GM23338 (cell line): ENCODE results near the gene TEX9. TPM values are rescaled to one million over a fixed set of nuclear protein-coding genes. Genes with fewer than 3 reads are reported as not detected.

ENCODE experiments used
- ATAC-seq: fragments of 200-7000 bp; cut with Tn5 transposase; 3 replicates; pipeline ENCODE4 v1.9.1; 2020
- DNase-seq: peaks from one replicate; pipeline ENCODE4 v3.0.0-alpha.2; 2015; ENCODE audit warnings: low spot score
- H2AFZ ChIP-seq: fragments of 200-600 bp; sonication (generic); 2 replicates; pipeline ENCODE4 v1.8.0; 2016; ENCODE audit warnings: antibody characterized with exemption, mild to moderate bottlenecking, moderate library complexity
- H3F3A ChIP-seq: fragments of 200-600 bp; sonication (generic); replicated peaks from 2 replicates; pipeline ENCODE4 v1.8.0; 2017; ENCODE audit warnings: antibody characterized with exemption, mixed run types, low read depth
- H3K27ac ChIP-seq: fragments of 200-600 bp; sonication (generic); 2 replicates; pipeline ENCODE4 v1.6.1; 2016; ENCODE audit warnings: low read depth
- H3K27me3 ChIP-seq: fragments of 200-600 bp; sonication (generic); 2 replicates; pipeline ENCODE4 v1.8.0; 2016; ENCODE audit warnings: mild to moderate bottlenecking, mixed run types, moderate library complexity; ENCODE audit not compliant: insufficient read depth
- H3K36me3 ChIP-seq: fragments of 200-600 bp; sonication (generic); 2 replicates; pipeline ENCODE4 v1.8.0; 2016; ENCODE audit warnings: mild to moderate bottlenecking; ENCODE audit not compliant: insufficient read depth
- H3K4me1 ChIP-seq: fragments of 200-600 bp; sonication (generic); 2 replicates; pipeline ENCODE4 v1.8.0; 2016; ENCODE audit warnings: mild to moderate bottlenecking, moderate library complexity; ENCODE audit not compliant: insufficient read depth
- H3K4me2 ChIP-seq: fragments of 200-600 bp; sonication (generic); 2 replicates; pipeline ENCODE4 v1.7.1; 2017; ENCODE audit warnings: mixed run types
- H3K4me3 ChIP-seq: fragments of 200-600 bp; sonication (generic); 2 replicates; pipeline ENCODE4 v1.6.1; 2016; ENCODE audit warnings: mixed run types
- H3K79me2 ChIP-seq: fragments of 200-600 bp; sonication (generic); replicated peaks from 2 replicates; pipeline ENCODE4 v1.8.0; 2017; ENCODE audit warnings: mild to moderate bottlenecking; ENCODE audit not compliant: insufficient read depth
- H3K9me2 ChIP-seq: fragments of 200-600 bp; sonication (generic); 2 replicates; pipeline ENCODE4 v1.8.0; 2017; ENCODE audit not compliant: insufficient read depth
- H4K20me1 ChIP-seq: fragments of 200-600 bp; sonication (generic); replicated peaks from 2 replicates; pipeline ENCODE4 v1.8.0; 2017; ENCODE audit warnings: mild to moderate bottlenecking; ENCODE audit not compliant: insufficient read depth
- H3K27ac Mint-ChIP-seq: 2 replicates; pipeline ENCODE4 v1.8.0; 2020; ENCODE audit warnings: inconsistent platforms, mild to moderate bottlenecking, moderate library complexity, mixed read lengths
- H3K27me3 Mint-ChIP-seq: 3 replicates; pipeline ENCODE4 v1.8.0; 2022; ENCODE audit warnings: low read depth, mild to moderate bottlenecking, moderate library complexity, mixed read lengths, inconsistent platforms; ENCODE audit not compliant: insufficient read depth, poor library complexity
- H3K36me3 Mint-ChIP-seq: 3 replicates; pipeline ENCODE4 v1.8.0; 2021; ENCODE audit warnings: low read depth, mild to moderate bottlenecking, inconsistent platforms, moderate library complexity, mixed read lengths
- H3K4me1 Mint-ChIP-seq: 3 replicates; pipeline ENCODE4 v1.8.0; 2020; ENCODE audit warnings: mild to moderate bottlenecking, inconsistent platforms, mixed read lengths
- H3K4me3 Mint-ChIP-seq: 3 replicates; pipeline ENCODE4 v1.8.0; 2021; ENCODE audit warnings: moderate library complexity, mild to moderate bottlenecking, inconsistent platforms, mixed read lengths
- H3K9me3 Mint-ChIP-seq: 3 replicates; pipeline ENCODE4 v1.8.0; 2020; ENCODE audit warnings: moderate library complexity, mild to moderate bottlenecking, inconsistent platforms, mixed read lengths
- CREB1 ChIP-seq: fragments of 250-450 bp; sonication (Bioruptor Pico); IDR thresholded peaks from 2 replicates; pipeline ENCODE4 v1.5.0; 2020; ENCODE audit warnings: low read depth, mild to moderate bottlenecking, moderate library complexity
- CTCF ChIP-seq, 2 experiments: fragments of 200-600 bp in 1 of 2; sonication (generic) in 1 of 2; conservative IDR thresholded peaks; 2 replicates each; pipeline versions ENCODE4 v1.5.1 to v1.6.1; 2016 to 2017; ENCODE audit warnings: antibody characterized with exemption in 2 of 2, low read depth in 2 of 2, mild to moderate bottlenecking in 2 of 2, moderate library complexity in 1 of 2
- ETS1 ChIP-seq: IDR thresholded peaks from 2 replicates; pipeline ENCODE4 v1.6.1; 2016; ENCODE audit warnings: antibody characterized with exemption
- EZH2 ChIP-seq: fragments of 200-600 bp; sonication (generic); IDR thresholded peaks from one replicate; pipeline ENCODE4 v1.8.0; 2017; ENCODE audit warnings: antibody characterized with exemption, mild to moderate bottlenecking, low read depth; ENCODE audit not compliant: unreplicated experiment
- EZH2phosphoT487 ChIP-seq: fragments of 200-600 bp; sonication (generic); IDR thresholded peaks from one replicate; pipeline ENCODE4 v1.8.1; 2018; ENCODE audit warnings: antibody characterized with exemption; ENCODE audit not compliant: unreplicated experiment
- JUNB ChIP-seq: IDR thresholded peaks from one replicate; pipeline ENCODE4 v1.6.1; 2016; ENCODE audit warnings: antibody characterized with exemption; ENCODE audit not compliant: unreplicated experiment
- REST ChIP-seq: IDR thresholded peaks from one replicate; pipeline ENCODE4 v1.6.1; 2018; ENCODE audit warnings: antibody characterized with exemption; ENCODE audit not compliant: unreplicated experiment
- STAT1 ChIP-seq: IDR thresholded peaks from one replicate; pipeline ENCODE4 v1.6.1; 2016; ENCODE audit warnings: antibody characterized with exemption; ENCODE audit not compliant: unreplicated experiment
- ZNF114 ChIP-seq: fragments of 250-450 bp; sonication (Bioruptor Pico); IDR thresholded peaks from 2 replicates; pipeline ENCODE4 v1.5.0; 2020; ENCODE audit warnings: mild to moderate bottlenecking, moderate library complexity
- polyA plus RNA-seq: library from polyadenylated mRNA; unstranded; fragments of >200 nt; fragmentation: Nextera tagmentation; extraction: Ambion mirVana; gene quantifications from 2 replicates; pipeline ENCODE4 v1.2.1, GENCODE V29; 2016
- total RNA-seq: library from RNA; depleted of rRNA; stranded (reverse); fragments of >200 nt; shearing (Covaris generic); gene quantifications from 2 replicates; pipeline ENCODE4 v1.2.3, GENCODE V29; 2014

TEX9 gene
- total and polyA plus RNA-seq, 2 experiments from 2014 or later, result 19.6 to 21.8 TPM

- TF ChIP-seq JUNB (no peak), ETS1 (no peak), ZNF114 (CRISPR knock-in tag) (no peak), REST (no peak), CREB1 (CRISPR knock-in tag) (no peak), EZH2 (no peak), CTCF (conservative IDR thresholded peaks at IDR 0.05; ENCODE audit: low read depth in 2 of 2) (no peak), EZH2phosphoT487 (no peak)
Measured at GRCh38 chr15:56469483-56469882, 104.3 kb downstream of the TEX9 start (continued).

- Histone ChIP-seq H4K20me1 (no peaks in the 10 kb centered on the region), H3K4me1 (no peaks in the 10 kb centered on the region), H3K9me2 (no peaks in the 10 kb centered on the region), H2AFZ (0 out of 2 replicates have a peak overlapping the region, but pooled peaks have one; percentile 4), H3K4me2 (no peak overlapping the region), H3K36me3 (no peaks in the 10 kb centered on the region), H3F3A (no peaks in the 10 kb centered on the region), H3K79me2 (no peaks in the 10 kb centered on the region), H3K4me3 (no peak overlapping the region), H3K27ac (no peak overlapping the region), H3K27me3 (no peaks in the 10 kb centered on the region)
- Mint-ChIP-seq H3K36me3 (no peaks in the 10 kb centered on the region), H3K9me3 (no peaks in the 10 kb centered on the region), H3K4me1 (no peaks in the 10 kb centered on the region), H3K27me3 (no peaks in the 10 kb centered on the region), H3K27ac (no peak overlapping the region), H3K4me3 (no peak overlapping the region)
- TF ChIP-seq STAT1, result no peak
- no peak for DNase-seq
- ATAC-seq, result no peak
Measured at GRCh38 chr15:56471440-56472069, 106.3 kb downstream of the TEX9 start.
